Cortex of kidney (tissue), 1 donor: Measurements from ENCODE around the gene MIA.
"Not testable (repeated sequence)": the region's sequence is repeated elsewhere in the genome, so short reads cannot be mapped to it uniquely, and the experiment has no call there.

Experiments used
- DNase-seq: peaks from one replicate; lab custom pipeline; 2025; lab: John Stamatoyannopoulos, UW

The MIA gene

GRCh38 chr19:40780582-40780981, 5.3 kb downstream of the MIA start:
- no peak for DNase-seq

GRCh38 chr19:40781140-40781539, 5.8 kb downstream of the MIA start:
- DNase-seq, result no peak

GRCh38 chr19:40783711-40784110, 8.4 kb downstream of the MIA start:
- no peak for DNase-seq

- DNase-seq, result not testable (repeated sequence)
Observed at GRCh38 chr19:40784146-40784545, 8.8 kb downstream of the MIA start.

GRCh38 chr19:40785526-40785925, 10.2 kb downstream of the MIA start:
- DNase-seq, result no peak

GRCh38 chr19:40786060-40787037, 11.0 kb downstream of the MIA start:
- DNase-seq, result no peak

GRCh38 chr19:40791349-40791748, 16.0 kb downstream of the MIA start:
- DNase-seq, result no peak

- DNase-seq, result no peak
Observed at GRCh38 chr19:40791996-40792395, 16.7 kb downstream of the MIA start.

GRCh38 chr19:40797166-40797962, 22.0 kb downstream of the MIA start:
- no peak for DNase-seq

GRCh38 chr19:40797963-40798682, 22.8 kb downstream of the MIA start:
- DNase-seq, result no peak

GRCh38 chr19:40798683-40799557, 23.6 kb downstream of the MIA start, which contains the start of gene EGLN2:
TSS of gene EGLN2 (plus strand) at chr19:40799191. CDS start at chr19:40800573, 1,382 bp downstream.
- peak; percentile 81 for DNase-seq

- DNase-seq, result no peak
Observed at GRCh38 chr19:40799558-40800338, 24.4 kb downstream of the MIA start.

- no peak for DNase-seq
Observed at GRCh38 chr19:40800339-40800996, 25.1 kb downstream of the MIA start.

GRCh38 chr19:40800997-40801377, 25.7 kb downstream of the MIA start:
- DNase-seq, result no peak

- no peak for DNase-seq
Observed at GRCh38 chr19:40801426-40802299, 26.3 kb downstream of the MIA start.

- DNase-seq, result no peak
Observed at GRCh38 chr19:40802300-40803169, 27.2 kb downstream of the MIA start.

GRCh38 chr19:40803170-40803856, 28.0 kb downstream of the MIA start:
- DNase-seq, result no peak
